ENCODE data around the gene PRKCB. TPM values are rescaled to one million over a fixed set of nuclear protein-coding genes. Genes with fewer than 3 reads are reported as not detected.

PRKCB gene
- total RNA-seq, 4 donors from 2014 or later = 7.0 to 88.3 (median 15.9) TPM

DNA sequence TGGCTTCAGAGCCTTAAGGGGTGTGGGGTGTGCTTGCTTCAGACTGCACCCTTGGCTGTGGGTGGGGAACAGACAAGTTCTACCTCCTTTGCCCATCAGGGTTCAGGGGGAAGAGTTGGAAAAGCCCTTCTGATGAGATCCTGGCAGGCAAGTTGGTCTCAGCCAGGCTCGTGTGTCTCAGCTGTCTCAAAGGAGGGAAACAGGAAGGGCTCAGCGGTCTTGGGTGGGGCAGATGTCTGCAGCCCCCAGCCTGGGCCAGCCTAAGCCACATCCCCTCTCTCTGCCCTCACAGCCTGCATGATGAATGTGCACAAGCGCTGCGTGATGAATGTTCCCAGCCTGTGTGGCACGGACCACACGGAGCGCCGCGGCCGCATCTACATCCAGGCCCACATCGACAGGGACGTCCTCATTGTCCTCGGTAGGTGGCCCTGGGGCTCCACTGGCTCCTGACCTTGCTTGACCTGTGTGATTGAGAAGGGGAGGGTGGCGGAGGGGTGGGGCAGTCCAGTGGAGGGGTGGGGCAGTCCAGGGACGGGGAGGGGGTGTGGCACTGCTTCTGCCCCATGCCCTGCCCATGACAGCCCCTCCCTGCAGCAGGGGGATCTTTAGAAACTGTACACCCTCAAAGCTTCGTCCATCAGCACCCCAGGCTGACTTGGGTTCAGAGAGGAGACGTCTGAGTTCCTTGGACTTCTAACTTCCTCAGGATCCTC is 199.5 kb downstream of the PRKCB start:
- Histone ChIP-seq H3K4me3 (no peak overlapping the region), H3K9me3 (no peaks in the 10 kb centered on the region), H3K27me3 (no peaks in the 10 kb centered on the region), H3K36me3 (no peaks in the 10 kb centered on the region), H3K4me1 (no peaks in the 10 kb centered on the region), H3K27ac (peak overlapping the region in 1 of 4 donors; percentile 13)
- DNase-seq = peak in 2 of 3 donors; percentile 59 to 61
- TF ChIP-seq POLR2A (IDR thresholded peaks at IDR 0.05) = no peak

DNA sequence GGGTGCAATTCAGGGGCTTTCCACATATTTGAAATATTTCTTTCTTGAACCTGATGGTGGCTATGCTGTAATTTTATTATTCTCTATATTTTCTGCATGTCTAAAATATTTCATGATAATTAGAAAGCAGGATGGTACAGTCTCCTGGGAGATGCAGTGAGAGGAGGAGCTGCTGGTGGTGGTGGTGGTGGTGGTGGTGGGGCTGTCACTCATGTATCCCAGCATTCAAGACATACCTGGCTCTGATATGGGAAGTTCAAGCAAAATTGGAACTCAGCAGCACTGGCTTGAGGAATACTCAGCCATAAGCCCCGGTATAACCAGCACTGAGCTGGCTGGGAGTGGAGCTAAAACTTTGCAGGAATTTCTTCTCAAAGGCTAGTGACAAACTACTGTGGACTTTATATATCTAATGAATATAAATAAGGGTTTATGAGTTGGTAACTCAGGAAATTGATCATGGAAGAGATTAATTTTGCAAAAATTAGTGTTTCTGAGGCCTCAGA is 200.3 kb downstream of the PRKCB start:
- H3K36me3 ChIP-seq = no peaks in the 10 kb centered on the region
- H3K9me3 ChIP-seq = no peaks in the 10 kb centered on the region
- no peak overlapping the region for H3K27ac ChIP-seq
- DNase-seq = no peak
- TF ChIP-seq CTCF (IDR thresholded peaks at IDR 0.05) = no peak
- no peak for TF ChIP-seq POLR2A (IDR thresholded peaks at IDR 0.05)
- H3K4me3 ChIP-seq = no peak overlapping the region
- no peaks in the 10 kb centered on the region for H3K4me1 ChIP-seq
- no peaks in the 10 kb centered on the region for H3K27me3 ChIP-seq

DNA sequence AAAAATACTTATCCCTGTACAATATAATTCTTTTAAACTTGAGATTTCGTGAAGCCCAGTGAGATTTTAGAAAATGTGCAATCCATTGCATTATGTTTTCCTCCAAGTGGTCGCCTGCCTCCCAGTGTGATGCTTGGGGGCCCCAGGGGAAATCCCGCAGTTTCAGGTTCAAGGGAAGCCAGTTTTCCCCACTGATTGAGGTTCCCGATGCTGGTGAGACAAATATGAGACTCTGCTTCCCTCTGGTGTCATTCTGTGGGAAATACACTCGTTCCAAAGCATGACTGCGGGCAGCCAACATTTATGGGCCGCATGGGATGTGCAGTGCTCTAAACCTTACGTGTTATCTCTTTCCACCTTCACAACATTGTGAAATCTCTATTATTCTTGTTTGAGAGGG is 200.8 kb downstream of the PRKCB start:
- Histone ChIP-seq H3K4me1 (no peaks in the 10 kb centered on the region), H3K36me3 (no peaks in the 10 kb centered on the region), H3K9me3 (no peaks in the 10 kb centered on the region), H3K27ac (no peak overlapping the region), H3K4me3 (no peak overlapping the region), H3K27me3 (no peaks in the 10 kb centered on the region)
- no peak for TF ChIP-seq POLR2A (IDR thresholded peaks at IDR 0.05)
- TF ChIP-seq CTCF (IDR thresholded peaks at IDR 0.05) = peak; percentile 20 to 85 (median 69)
- DNase-seq = peak in 2 of 3 donors; percentile 19 to 62

DNA sequence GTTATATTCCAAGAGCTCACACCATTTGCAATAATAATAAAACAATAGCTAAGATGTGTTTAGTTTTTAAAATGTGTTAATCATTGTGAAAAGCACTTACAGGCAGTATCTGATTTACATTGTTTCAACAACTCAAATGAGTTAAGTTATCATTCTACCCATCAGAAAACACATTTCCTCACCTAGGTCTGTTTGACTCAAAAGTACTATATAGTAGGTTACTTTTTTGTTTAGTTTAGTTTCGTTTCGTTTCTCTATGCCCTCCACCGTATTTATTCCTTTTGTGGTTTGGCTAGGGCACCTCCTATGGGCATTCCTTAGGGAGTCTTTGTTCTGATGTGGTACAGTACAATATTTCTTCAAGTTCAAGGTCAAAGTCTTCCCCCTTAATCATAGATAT is 201.6 kb downstream of the PRKCB start:
- Histone ChIP-seq H3K27me3 (no peaks in the 10 kb centered on the region), H3K4me3 (no peak overlapping the region), H3K27ac (no peak overlapping the region), H3K4me1 (no peaks in the 10 kb centered on the region), H3K36me3 (no peaks in the 10 kb centered on the region), H3K9me3 (no peaks in the 10 kb centered on the region)
- TF ChIP-seq CTCF (IDR thresholded peaks at IDR 0.05) (no peak), POLR2A (IDR thresholded peaks at IDR 0.05) (no peak)
- no peak for DNase-seq

DNA sequence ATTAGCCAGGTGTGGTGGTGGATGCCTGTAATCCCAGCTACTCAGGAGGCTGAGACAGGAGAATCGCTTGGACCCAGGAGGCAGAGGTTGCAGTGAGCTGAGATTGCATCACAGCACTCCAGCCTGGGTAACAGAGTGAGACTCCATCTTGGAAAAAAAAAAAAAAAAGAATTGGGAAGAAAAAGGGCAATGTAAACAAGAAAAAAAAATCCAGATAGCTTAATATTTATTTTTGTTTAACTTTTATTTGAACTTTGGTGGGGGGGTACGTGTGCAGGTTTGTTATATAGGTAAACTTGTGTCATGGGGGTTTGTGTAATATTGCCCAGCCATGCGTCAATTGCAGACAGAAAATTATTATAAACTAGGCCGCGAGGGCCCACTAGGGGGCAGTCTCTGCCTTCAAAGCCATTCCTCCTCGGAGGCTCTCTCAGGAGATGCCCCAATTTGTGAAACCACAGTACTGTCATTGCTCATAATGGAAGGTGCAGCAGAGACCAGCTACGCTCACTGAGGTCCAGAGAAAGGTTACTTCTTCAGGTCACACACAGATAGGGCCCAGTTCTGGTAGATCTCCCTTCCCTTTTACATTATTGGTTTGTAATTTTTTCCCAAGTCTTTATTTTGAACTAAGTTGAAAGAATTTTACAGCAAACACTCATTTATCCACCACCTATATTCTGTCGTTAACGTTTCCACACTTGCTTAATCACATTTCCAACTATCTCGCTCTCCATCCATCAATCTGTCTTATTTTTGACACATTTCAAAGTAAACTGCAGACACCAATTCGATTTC is 206.2 kb downstream of the PRKCB start:
- Histone ChIP-seq H3K27me3 (no peaks in the 10 kb centered on the region), H3K4me1 (no peaks in the 10 kb centered on the region), H3K9me3 (no peaks in the 10 kb centered on the region), H3K36me3 (no peaks in the 10 kb centered on the region), H3K27ac (no peak overlapping the region), H3K4me3 (no peak overlapping the region)
- no peak for TF ChIP-seq POLR2A (IDR thresholded peaks at IDR 0.05)
- TF ChIP-seq CTCF (IDR thresholded peaks at IDR 0.05) = peak in 5 of 6 experiments; percentile 61 to 75 (median 72)
- DNase-seq = peak; percentile 63 to 86 (median 69)

- DNase-seq = no peak
- TF ChIP-seq POLR2A (IDR thresholded peaks at IDR 0.05) = no peak
- no peak for TF ChIP-seq CTCF (IDR thresholded peaks at IDR 0.05)
- no peak overlapping the region for H3K4me3 ChIP-seq
- no peaks in the 10 kb centered on the region for H3K27me3 ChIP-seq
- no peak overlapping the region for H3K27ac ChIP-seq
- H3K9me3 ChIP-seq = no peaks in the 10 kb centered on the region
- H3K4me1 ChIP-seq = no peaks in the 10 kb centered on the region
- H3K36me3 ChIP-seq = no peaks in the 10 kb centered on the region
These were observed 208.7 kb downstream of the PRKCB start for GRCh38 chr16:24044467-24044866.
